ENCODE results near the gene IQCN.

- no peak for TF ChIP-seq POLR2AphosphoS5 (IDR thresholded peaks at IDR 0.05; ENCODE audit: low read length)
- no peak for TF ChIP-seq NFYB (IDR thresholded peaks at IDR 0.05; ENCODE audit: insufficient read depth, low read depth, low read length)
- no peak for TF ChIP-seq RCOR1 (conservative IDR thresholded peaks at IDR 0.05; ENCODE audit: low read depth, low read length)
- no peak for TF ChIP-seq CTCF (IDR thresholded peaks at IDR 0.05 in 2 of 3, conservative IDR thresholded peaks at IDR 0.05 in 1 of 3; ENCODE audit: control insufficient read depth in 2 of 3, extremely low read depth in 1 of 3, insufficient read depth in 1 of 3, low read depth in 3 of 3, low read length in 3 of 3)
These were observed 50.3 kb downstream of the IQCN start for GRCh38 chr19:18223860-18224524.
